GM20431 (cell line): ENCODE measurements around the gene LHX3.

ENCODE experiments used
- in situ Hi-C: fragments of 300-500 bp; cut with MseI, MboI; formaldehyde crosslinking; loops from one replicate; pipeline ENCODE4 v1.15.0; 2020; ENCODE audit warnings: low sequenced_read_pairs; ENCODE audit not compliant: unreplicated experiment

LHX3 gene

DNA sequence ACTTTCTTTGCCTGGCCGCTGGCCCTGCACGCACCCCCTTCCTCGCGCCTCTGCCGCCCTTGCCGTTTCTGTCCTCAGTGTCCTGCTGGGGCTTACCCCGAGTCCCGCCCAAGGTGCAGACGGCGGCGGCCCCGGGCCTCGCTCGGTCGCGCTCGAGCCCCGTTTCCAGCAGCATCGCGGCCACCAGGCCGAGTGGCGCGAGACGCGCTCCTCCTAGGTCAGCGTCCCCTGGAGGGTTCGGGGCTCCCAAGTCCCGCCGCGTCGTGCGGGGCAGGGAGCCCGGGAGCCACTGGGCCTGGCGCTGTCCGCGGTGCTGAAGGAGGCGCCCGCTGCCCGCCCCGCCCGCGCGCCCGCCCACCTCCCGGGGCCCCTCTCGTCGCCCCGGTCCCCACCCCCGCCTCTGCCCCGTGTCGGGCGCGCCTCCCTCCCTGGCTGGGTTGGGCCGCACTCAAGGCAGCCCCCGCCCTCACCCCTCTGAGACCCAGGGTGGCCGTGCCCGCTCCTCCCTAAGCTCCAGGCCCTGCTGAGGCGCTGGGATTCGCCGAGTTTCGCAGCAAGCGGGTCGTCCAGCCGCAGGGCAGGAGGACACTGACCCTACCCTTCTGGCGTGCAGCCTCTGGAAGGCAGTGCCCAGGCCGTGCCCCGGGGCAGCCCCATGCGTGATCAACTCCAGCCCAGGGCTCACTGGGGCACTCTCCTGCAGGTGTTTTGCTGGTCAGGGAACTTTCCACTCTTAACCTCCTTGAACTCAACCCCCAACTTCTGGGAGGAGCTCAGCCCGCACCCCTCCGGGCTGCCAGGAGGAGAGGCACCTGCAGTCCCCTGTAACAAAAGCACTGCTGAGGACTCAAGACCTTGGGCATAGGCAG, at the start of gene LHX3:
LHX3 (minus strand) TSS at position 291 of the 869 bp plus-strand sequence; CDS start at position 175, 116 bp downstream.
- in situ Hi-C loops, result no loop called here

DNA sequence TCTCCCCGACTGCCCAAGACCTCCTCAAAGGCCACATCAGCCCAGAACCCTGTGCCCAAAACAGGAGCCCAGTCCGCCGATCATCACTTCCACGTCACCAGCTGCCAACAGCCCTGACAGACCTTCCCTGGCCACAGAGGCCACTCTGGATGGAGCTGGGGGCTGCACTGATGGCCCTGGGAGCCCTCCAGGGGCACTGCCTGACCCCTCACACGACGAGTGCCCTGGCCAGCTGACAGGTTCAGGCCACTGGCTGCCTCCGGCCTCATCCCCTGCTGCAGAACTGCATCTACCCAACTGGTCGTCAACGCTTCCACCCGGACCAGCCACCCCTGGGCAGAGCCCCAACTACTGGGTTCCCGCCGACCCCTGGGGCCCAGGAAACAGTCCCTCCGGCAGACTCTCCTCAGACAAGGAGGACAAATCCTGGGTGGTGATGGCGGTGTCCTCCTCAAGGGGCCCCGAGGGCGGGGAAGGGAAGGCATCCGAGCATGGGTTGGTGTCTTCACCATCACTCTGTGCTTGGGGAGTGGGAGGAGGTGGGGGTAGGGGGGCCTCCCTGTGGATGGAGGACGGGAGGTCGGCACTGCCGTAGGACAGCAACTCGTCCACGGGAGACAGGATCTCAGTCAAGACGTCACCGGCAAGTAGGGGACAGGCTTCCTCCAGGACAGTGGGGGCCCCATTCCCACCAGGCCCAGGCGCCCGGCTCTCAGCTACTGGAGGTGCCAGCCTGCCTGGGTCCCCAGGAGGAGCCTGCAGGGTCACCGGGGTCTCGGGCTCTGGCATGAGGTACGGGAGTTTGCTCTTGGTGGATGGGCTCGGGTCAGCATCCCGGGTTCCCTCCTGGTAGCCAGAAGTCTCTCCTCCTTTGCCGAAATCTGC, 48.6 kb upstream of the LHX3 start:
- in situ Hi-C loops, result no loop called here

DNA sequence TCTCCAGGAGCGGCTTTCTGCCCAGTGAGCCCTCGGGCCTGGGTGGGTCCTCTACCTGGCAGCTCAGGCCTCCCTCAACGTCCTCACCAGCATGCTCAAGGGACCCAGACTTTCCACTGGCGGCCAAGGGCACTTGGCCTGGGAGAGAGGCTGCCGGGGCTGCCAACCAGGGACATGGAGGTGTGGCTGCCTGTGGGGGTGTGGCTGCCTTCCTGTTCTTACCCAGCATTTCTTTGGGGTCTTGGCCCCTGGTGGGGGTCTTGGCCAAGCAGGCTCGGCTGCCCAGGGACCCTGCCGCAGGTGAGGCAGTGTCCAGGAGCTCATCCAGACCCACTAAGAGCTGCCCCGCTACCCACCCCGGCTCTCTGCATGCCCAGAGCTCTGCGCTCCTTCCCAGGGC, 47.9 kb upstream of the LHX3 start:
- in situ Hi-C loops, result no loop called here

DNA sequence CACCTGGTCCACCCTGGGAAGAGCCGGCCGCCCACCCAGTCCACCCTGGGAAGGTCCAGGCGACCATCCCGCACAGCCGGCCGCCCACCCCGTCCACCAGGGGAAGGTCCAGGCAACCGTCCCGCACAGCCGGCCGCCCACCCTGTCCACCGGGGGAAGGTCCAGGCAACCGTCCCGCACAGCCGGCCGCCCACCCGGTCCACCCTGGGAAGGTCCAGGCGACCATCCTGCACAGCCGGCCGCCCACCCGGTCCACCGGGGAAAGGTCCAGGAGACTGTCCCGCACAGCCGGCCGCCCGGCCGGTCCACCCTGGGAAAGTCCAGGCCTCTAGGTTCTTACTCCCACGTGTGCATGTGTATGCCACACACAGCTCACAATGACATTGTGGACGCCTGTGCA, 47.4 kb upstream of the LHX3 start:
- in situ Hi-C loops, result no loop called here

DNA sequence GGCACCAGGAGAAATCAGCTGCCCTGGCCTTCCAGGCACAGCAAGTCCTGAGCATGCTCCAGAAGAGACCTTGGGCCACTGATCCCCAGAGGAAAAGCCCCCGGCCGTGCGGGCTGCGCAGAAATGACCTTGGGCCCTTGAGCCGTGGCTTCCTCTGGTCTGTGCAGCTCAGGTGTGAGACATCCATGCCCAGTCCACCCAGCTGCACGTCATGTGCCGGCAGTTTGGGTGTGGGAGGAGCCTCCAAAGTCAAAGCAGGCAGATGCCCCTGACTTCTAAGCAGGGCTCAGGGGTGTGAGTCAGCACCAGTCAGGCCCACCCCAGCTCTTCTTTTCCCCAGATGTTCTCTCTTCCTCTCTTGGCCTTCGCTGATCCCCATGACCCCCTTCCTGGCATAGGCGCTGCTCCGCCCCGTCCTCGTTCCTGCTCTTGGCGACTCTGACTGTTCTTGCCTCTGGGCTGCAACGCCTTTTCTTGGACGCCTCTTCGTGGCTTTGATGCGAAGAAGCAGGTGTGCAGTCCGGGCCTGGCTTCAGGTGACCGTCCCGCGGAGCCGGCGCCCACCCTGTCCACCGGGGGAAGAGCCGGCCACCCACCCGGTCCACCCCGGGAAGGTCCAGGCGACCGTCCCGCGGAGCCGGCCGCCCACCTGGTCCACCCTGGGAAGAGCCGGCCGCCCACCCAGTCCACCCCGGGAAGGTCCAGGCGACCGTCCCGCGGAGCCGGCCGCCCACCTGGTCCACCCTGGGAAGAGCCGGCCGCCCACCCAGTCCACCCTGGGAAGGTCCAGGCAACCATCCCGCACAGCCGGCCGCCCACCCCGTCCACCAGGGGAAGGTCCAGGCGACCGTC, 46.6 kb upstream of the LHX3 start:
- in situ Hi-C loops, result no loop called here

DNA sequence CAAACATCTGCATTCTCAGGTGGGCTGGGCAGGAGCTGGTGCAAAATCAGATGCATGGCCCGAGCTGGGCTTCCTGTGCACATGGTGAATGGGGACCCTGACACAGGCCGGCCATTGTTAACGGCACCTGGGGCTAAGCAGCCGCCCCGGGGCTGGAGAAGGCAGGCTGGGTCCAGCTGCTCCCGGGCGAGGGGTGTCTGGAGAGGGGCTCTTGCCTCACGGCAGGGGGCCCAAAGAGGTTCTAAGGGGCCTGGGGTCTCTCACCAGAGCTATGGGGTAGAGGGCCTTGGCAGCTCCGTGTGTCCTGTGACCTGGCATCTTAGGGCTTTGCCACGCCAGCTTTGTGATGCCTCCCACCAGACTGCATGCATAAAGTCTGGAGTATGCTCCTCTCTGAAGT, 45.7 kb upstream of the LHX3 start:
- in situ Hi-C loops, result no loop called here

DNA sequence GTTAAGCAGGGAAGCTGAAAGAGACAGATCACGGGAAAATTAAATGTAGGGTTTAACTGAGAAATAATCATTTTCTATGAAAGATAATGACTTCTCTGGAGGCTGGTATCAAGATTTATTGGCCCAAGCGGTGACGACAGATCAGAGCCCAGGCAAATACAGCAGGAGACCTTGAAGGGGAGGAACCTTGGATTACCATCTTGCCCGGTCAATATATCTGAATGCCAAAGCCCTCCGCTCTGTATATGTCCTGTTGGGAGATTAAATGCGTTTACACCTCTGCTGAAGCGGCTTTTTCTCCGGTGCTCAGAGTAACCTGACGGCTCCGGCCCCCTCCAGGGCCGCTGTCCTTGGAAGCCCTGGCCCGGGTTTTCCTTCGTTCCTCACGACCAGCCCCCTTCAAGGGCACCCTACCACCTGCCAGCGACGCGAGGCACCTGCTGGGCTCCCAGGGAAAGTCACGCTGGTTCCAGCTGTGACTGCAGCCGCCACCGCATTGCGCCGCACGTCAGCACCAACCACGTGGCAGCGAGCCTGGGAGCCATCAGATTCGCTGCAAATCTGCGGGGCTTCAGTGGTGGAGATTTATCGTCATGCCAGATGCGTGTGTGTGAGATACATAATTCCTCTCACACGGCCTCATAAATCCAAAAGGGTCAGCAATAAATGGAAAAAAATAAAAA, 45.1 kb upstream of the LHX3 start:
- in situ Hi-C loops, result no loop called here

DNA sequence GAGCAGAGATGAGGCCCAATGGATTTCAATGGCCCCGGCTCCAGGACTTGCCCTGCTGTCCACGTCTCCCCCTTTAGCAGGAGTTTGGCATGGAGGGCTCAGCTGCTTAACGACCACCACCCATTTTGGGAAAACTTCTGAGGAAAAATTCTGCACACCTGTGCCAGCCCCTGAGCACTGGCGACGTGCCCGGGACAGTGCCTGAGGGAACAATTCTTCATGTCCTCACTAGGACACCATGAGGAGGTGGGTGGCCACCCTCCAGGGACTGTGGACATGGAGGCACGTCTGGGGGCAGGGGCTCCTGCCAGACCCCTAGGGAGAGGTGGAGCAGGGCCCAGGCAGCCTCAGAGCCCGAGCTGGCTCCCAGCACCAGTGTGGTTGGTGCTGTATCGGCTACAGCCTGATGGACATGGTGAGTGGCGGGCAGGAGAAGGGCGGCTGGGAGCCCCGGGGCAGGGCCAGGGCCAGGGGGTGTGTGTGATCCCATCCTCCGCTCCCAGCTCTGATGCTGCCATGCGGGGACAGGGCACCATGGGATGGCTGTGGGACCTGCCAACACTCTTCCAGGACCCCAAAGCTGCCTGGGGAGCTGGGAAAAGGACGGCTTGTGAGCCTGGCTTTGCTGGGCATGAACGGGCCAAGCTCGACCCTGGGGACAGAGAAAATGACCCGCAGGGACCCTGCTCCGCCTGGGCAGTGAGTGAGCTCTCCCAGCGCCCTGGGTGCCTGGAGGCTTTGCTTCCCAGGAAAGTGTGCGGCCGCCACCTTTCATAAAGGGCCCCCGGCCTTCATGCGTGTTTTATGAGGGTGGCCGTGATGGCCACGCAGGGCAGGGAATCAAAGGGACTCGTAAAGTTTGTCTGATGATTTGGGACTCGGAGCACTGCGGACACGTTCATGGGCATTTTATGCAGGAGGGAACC, 44.3 kb upstream of the LHX3 start:
- in situ Hi-C loops, result no loop called here

DNA sequence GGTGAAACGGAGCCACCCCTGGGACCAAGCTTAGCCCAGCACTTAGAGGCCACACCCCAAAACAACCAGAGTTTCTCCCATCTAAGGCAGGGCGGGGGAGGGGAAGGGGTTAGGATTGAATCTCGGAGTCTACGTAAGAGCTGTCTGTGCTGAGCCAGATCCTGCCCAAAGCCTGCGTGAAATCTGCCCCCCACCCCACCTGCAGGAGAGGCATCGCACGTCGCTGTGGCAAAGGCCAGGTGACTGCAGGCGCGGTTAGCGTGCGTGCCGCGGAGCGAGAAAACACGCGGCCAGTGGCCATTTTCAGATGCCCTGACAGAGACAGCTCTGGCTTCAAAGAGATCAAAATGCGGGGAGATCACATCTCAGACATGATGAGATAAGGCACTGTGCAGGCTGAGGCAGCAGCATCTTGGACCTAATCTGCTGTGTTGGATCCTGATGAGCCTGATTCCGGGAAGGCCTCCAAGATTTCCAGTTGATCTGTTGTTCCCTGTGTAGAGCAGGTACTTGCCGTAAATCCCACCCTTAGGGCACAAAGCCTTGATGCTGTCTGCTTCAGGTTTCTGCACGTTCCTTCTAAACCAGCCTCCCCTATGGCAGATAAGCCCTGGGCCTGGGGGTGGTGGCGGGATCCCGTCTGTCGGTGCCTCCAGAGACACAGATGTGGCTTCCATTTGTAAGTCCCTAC, 43.2 kb upstream of the LHX3 start:
- in situ Hi-C loops, result no loop called here

DNA sequence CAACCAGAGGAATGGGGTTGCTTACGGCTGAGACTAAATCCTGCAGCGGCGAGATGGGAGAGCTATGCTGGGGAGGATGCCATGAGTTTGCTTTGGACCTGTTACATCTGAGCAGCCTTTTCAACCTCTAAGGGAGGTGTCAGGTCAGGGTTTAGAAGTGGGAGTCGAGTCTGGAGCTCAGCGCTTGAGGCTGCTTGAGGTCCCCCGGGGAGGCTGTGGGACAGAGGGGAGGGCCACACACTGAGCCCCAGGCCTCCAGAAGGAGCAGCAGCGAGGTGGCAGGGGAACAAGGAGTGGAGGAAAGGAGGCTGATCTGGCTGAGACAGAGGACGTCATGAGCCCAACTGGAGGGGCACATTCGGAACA, 42.6 kb upstream of the LHX3 start:
- in situ Hi-C loops, result no loop called here

DNA sequence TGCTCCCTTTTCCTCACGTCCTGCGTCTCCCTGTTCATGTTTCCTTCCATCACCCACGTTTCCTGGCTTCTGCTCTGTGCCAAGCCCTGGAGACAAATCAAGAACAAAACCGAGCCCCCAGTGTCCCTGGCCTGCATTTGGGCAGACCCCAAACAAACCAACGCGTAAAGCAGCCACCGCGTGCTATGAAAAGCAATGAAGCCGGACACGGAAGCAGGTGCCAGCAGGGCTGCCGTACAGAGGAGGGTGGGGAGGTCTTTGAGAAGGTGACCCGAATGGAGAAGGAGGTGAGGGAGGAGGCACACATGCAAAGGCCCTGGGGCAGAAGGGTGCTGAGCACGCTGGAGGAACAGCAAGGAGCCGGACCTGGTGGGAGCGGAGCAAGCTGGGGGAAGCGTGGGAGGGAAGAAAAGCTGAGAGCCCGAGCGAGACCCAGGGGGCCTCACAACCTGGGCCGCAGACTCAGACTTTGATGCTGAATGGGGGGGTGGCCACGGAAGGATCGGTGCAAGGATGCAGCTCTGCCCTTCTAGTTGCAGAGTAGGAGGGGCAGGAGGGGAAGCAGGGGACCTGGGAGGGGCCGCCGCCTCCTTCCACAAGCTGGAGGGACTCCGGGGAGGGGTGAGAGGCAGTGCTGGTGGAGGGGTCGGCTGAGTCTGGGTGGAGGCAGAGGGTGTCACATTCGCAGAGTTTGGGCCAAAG, 42.1 kb upstream of the LHX3 start:
- in situ Hi-C loops, result no loop called here

DNA sequence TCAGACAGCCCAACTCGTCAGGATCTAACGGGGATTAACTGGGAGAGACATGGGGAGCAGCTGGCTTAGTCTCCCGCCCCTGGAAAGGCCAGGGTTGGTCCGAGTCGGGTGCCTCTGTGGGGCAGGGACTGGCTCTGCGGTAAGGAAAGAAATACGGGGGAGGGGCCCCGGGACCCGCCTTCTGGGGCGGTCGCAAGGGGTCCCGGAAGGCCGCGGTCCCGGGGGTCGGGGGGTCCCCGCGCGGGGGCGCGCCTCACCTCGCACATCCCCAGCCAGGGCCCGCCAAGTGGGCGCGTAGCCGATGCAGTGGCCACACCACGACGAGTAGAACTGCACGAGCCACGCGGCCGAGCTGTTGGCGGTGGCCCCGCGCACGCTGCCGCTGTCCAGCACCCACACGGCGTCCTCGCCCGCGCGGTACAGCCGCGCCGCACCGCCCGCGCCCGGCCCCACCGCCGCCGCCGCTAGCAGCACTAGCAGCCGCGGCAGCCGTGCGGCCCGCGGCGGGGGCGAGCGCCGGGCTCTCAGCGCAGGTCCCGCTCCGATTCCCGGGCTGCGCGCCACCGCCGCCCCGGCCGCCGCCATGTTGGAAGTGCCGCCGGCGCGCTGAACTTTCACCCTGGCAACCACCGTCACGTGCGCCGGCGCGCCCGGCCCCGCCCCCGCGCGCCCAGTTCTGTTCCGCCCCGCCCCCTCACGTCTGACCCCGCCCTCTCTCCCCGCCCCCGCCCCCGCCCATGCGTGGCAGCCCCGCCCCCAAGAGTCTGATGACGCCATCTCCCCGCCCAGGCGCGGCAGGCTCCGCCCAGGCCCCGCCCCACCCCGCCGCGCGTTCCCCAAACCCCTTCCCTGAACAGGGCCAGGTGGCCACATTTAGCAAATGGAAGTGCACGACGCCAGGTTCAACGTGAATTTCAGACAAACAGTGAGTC, 40.6 kb upstream of the LHX3 start, which contains the start of gene QSOX2:
QSOX2 (minus strand) TSS at position 594 of the 932 bp plus-strand sequence; CDS start at position 585, 9 bp downstream.
- in situ Hi-C loops, result no loop called here

DNA sequence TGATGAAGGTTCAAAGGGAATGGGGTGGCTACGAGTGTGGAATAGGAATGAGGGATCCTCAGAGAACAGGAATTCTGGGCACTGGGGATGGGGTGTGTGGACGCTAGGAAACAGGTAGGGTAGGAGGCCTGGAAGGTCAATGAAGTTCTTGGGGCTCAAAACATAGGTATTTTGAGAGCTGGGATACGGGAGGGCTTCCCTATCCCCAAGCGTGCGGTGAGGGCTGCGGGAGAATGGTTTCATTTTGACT, 40.0 kb upstream of the LHX3 start:
- in situ Hi-C loops, result no loop called here

DNA sequence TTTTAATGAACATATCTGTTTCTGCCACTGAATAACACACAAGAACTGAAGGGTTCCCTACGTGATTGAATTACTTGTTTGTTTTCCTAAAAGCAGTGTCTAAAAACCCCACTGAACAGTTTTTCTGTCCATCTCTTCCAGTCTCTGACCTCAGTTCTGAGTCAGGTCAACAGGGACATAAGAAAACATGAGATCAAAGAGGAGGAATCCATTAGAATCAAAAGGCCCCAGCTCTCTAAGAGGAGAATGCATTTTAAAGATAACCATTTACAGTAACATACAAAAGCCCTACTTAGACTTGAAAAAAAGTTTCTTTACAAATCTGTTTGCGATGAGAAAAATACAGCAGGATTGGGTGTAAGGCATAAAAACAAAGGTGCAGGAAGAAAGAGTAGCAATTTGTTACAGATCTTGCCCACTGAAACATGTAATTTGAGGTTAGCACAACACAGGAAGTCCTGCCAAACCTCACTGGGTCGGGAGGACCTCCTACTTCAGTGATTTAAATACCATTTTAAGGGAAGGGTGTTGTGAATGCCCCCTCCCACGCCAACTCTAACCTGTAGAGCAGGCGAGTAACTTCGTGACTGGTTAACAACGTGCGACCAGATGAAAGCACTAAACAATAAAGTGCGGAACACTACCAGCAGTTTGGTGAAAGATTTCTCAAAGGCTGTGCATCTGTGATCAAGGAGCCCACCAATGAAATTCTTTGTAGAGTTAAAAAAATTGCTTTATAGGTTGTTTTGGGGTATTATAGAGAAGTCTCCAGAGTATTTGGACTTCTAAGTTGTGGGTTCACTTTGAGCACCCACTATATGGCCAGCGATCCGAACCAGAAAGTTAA, 39.4 kb upstream of the LHX3 start:
- in situ Hi-C loops, result no loop called here

DNA sequence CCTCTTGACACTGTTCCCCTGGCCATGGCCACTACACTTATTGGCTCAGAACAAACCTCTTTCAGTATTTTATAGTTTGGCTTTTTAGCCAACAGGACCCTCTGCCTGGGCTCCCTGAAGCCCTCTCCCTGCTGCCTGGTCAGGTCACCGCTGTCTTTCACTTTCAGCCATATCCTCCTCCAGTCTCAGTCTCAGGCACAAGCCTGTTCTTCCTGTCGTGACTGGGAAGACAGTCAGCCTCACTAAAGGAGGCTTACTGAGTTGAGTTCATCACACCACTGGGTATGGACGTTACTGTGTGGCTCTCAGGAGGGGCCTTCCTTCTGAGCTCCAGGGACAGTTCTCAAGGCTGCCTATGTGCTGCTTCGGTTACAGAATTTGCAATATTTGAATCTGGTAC, 38.7 kb upstream of the LHX3 start:
- in situ Hi-C loops, result no loop called here
